Natural killer cell (primary cell): Measurements from ENCODE around the gene GNG7. TPM values are rescaled to one million over a fixed set of nuclear protein-coding genes. Genes with fewer than 3 reads are reported as not detected.

Experiments
- ATAC-seq, 3 donors: fragments of 150-1000 bp in 2 of 3; fragments of 200-7000 bp in 1 of 3; cut with Tn5 transposase; 1 replicate in 1 of 3; 2 replicates in 2 of 3; pipeline ENCODE4 v1.10.0; 2021; ENCODE audit warnings: mild to moderate bottlenecking in 2 of 3, moderate library complexity in 2 of 3
- DNase-seq, 2 donors: peaks; one replicate each; pipeline versions ENCODE4 v3.0.0 to v3.0.0-alpha.2; 2013 to 2021; ENCODE audit warnings: mixed read lengths in 1 of 2
- H3K27ac ChIP-seq: one replicate; pipeline ENCODE4 v1.5.1; 2013; ENCODE audit warnings: mild to moderate bottlenecking, low read length
- H3K27me3 ChIP-seq: one replicate; pipeline ENCODE4 v1.6.1; 2013; ENCODE audit warnings: low read length; ENCODE audit not compliant: control insufficient read depth, insufficient read depth
- H3K36me3 ChIP-seq: one replicate; pipeline ENCODE4 v1.6.1; 2013; ENCODE audit warnings: low read length; ENCODE audit not compliant: control insufficient read depth, insufficient read depth
- H3K4me1 ChIP-seq: one replicate; pipeline ENCODE4 v1.6.1; 2013; ENCODE audit warnings: low read length; ENCODE audit not compliant: control insufficient read depth, insufficient read depth
- H3K4me3 ChIP-seq: one replicate; pipeline ENCODE4 v1.5.1; 2013; ENCODE audit warnings: low read length
- H3K9me3 ChIP-seq: one replicate; pipeline ENCODE4 v1.6.1; 2013; ENCODE audit warnings: low read length; ENCODE audit not compliant: control insufficient read depth, insufficient read depth
- H3K27ac Mint-ChIP-seq, 2 donors: one replicate each; pipeline ENCODE4 v1.8.0; 2022; ENCODE audit warnings: mild to moderate bottlenecking in 2 of 2, mixed read lengths in 2 of 2, moderate library complexity in 1 of 2
- H3K27me3 Mint-ChIP-seq, 2 donors: one replicate each; pipeline ENCODE4 v1.8.0; 2022; ENCODE audit warnings: low read depth in 2 of 2, mixed read lengths in 2 of 2
- H3K36me3 Mint-ChIP-seq: one replicate; pipeline ENCODE4 v1.8.0; 2022; ENCODE audit warnings: mixed read lengths
- H3K4me1 Mint-ChIP-seq, 2 donors: one replicate each; pipeline ENCODE4 v1.8.0; 2022; ENCODE audit warnings: mixed read lengths in 2 of 2
- H3K4me3 Mint-ChIP-seq: one replicate; pipeline ENCODE4 v1.8.0; 2022; ENCODE audit warnings: mild to moderate bottlenecking, moderate library complexity, mixed read lengths
- H3K9me3 Mint-ChIP-seq, 2 donors: one replicate each; pipeline ENCODE4 v1.8.0; 2022; ENCODE audit warnings: mixed read lengths in 2 of 2
- WGBS: methylation state at CpG from one replicate; pipeline ENCODE4 v1.1.7; 2013; ENCODE audit warnings: missing lambda C conversion rate; ENCODE audit not compliant: insufficient coverage; 5-methylcytosine and 5-hydroxymethylcytosine counted together
- intact Hi-C: fragments of 100-400 bp; cut with micrococcal nuclease; formaldehyde crosslinking; loops from one replicate; pipeline ENCODE4 v1.14.2; 2022
- total RNA-seq, 4 donors: library from RNA; stranded (reverse); fragments of 120-200 nt in 1 of 4; gene quantifications; one replicate each; pipeline versions ENCODE4 v1.2.3 to v1.2.4, GENCODE V29; 2013 to 2022
- TF ChIP-seq, protein P1 (sequence below): fragments of 200-600 bp; IDR thresholded peaks from one replicate; pipeline ENCODE4 v1.8.0; 2022; ENCODE audit warnings: antibody characterized with exemption

The GNG7 gene
- total RNA-seq, 3 donors from 2014 or later (not counting 1 experiment from before 2014, with no cell fraction given), result 0.75 to 4.8 (median 1.5) TPM

- H3K27ac ChIP-seq, result peak overlapping the region; percentile 89
- Mint-ChIP-seq H3K36me3 (no peaks in the 10 kb centered on the region), H3K4me3 (peak overlapping the region; percentile 60), H3K27ac (peak overlapping the region; percentile 82 to 89), H3K9me3 (no peaks in the 10 kb centered on the region), H3K27me3 (no peaks in the 10 kb centered on the region), H3K4me1 (peaks cover 0 to 21% of the 10 kb centered on the region in 2 donors)
- DNase-seq (peak; percentile 47 to 82), ATAC-seq (peak; percentile 86 to 91 (median 86))
- TF ChIP-seq, protein P1, sequence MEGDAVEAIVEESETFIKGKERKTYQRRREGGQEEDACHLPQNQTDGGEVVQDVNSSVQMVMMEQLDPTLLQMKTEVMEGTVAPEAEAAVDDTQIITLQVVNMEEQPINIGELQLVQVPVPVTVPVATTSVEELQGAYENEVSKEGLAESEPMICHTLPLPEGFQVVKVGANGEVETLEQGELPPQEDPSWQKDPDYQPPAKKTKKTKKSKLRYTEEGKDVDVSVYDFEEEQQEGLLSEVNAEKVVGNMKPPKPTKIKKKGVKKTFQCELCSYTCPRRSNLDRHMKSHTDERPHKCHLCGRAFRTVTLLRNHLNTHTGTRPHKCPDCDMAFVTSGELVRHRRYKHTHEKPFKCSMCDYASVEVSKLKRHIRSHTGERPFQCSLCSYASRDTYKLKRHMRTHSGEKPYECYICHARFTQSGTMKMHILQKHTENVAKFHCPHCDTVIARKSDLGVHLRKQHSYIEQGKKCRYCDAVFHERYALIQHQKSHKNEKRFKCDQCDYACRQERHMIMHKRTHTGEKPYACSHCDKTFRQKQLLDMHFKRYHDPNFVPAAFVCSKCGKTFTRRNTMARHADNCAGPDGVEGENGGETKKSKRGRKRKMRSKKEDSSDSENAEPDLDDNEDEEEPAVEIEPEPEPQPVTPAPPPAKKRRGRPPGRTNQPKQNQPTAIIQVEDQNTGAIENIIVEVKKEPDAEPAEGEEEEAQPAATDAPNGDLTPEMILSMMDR, result no peak
- H3K4me3 ChIP-seq, result peak overlapping the region; percentile 3
- no peaks in the 10 kb centered on the region for H3K27me3 ChIP-seq
- no peaks in the 10 kb centered on the region for H3K36me3 ChIP-seq
- intact Hi-C loops, result no loop called here
- WGBS, result 42% methylated on average over 21 of the region's 21 CpGs
- no peaks in the 10 kb centered on the region for H3K9me3 ChIP-seq
- peaks cover 31% of the 10 kb centered on the region for H3K4me1 ChIP-seq
These were observed 198.9 kb downstream of the GNG7 start for GRCh38 chr19:2503521-2504109.

GRCh38 chr19:2500841-2501261, 201.6 kb downstream of the GNG7 start:
- peaks cover 0 to 11% of the 10 kb centered on the region in 2 donors for H3K4me1 Mint-ChIP-seq
- no peaks in the 10 kb centered on the region for H3K9me3 ChIP-seq
- no peak overlapping the region for H3K4me3 ChIP-seq
- TF ChIP-seq, protein P1, result no peak
- no peaks in the 10 kb centered on the region for H3K36me3 Mint-ChIP-seq
- H3K9me3 Mint-ChIP-seq, result no peaks in the 10 kb centered on the region
- 84% methylated on average over 12 of the region's 12 CpGs for WGBS
- ATAC-seq (no peak), DNase-seq (no peak)
- no peaks in the 10 kb centered on the region for H3K36me3 ChIP-seq
- peaks cover 23% of the 10 kb centered on the region for H3K4me1 ChIP-seq
- H3K27me3 Mint-ChIP-seq, result no peaks in the 10 kb centered on the region
- H3K4me3 Mint-ChIP-seq, result no peak overlapping the region
- H3K27me3 ChIP-seq, result no peaks in the 10 kb centered on the region
- H3K27ac Mint-ChIP-seq, result no peak overlapping the region
- no peak overlapping the region for H3K27ac ChIP-seq
- intact Hi-C loops, result no loop called here

- no peaks in the 10 kb centered on the region for H3K9me3 ChIP-seq
- 94% methylated on average over 13 of the region's 13 CpGs for WGBS
- no peaks in the 10 kb centered on the region for H3K36me3 ChIP-seq
- Mint-ChIP-seq H3K27me3 (no peaks in the 10 kb centered on the region), H3K36me3 (no peaks in the 10 kb centered on the region), H3K4me1 (peaks cover 0 to 11% of the 10 kb centered on the region in 2 donors), H3K9me3 (no peaks in the 10 kb centered on the region), H3K27ac (no peak overlapping the region), H3K4me3 (no peak overlapping the region)
- no peaks in the 10 kb centered on the region for H3K27me3 ChIP-seq
- TF ChIP-seq, protein P1, result no peak
- intact Hi-C loops, result no loop called here
- DNase-seq (no peak), ATAC-seq (no peak)
- H3K4me1 ChIP-seq, result peaks cover 30% of the 10 kb centered on the region
- H3K4me3 ChIP-seq, result no peak overlapping the region
- H3K27ac ChIP-seq, result no peak overlapping the region
These were observed 202.3 kb downstream of the GNG7 start for GRCh38 chr19:2500156-2500555.

DNA sequence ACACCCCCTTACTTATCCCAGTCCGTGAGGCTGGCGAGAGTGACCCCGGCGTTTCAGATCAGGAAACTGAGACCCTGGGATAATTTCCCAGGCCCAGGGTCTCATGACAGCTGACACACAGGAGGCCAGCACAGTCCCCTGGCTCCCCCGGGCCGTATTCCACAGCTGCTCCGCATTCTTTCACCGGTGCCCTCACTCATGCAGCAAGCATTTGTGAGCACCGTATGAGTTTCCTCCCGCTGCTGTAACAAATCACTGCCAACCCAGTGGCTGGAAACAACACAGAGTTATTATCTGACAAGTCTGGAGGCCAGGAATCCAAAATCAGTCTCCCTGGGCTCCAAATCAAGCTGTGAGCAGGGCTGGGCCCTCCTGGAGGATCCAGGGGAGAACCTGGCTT, 205.3 kb downstream of the GNG7 start:
- DNase-seq, result no peak
- Mint-ChIP-seq H3K36me3 (no peaks in the 10 kb centered on the region), H3K27ac (no peak overlapping the region), H3K9me3 (no peaks in the 10 kb centered on the region), H3K27me3 (peaks cover 0 to 8% of the 10 kb centered on the region in 2 donors), H3K4me3 (no peak overlapping the region), H3K4me1 (peaks cover 0 to 10% of the 10 kb centered on the region in 2 donors)
- intact Hi-C loops, result no loop called here
- Histone ChIP-seq H3K36me3 (no peaks in the 10 kb centered on the region), H3K4me1 (peaks cover 20% of the 10 kb centered on the region), H3K9me3 (no peaks in the 10 kb centered on the region), H3K27me3 (peaks cover 4% of the 10 kb centered on the region), H3K4me3 (no peak overlapping the region), H3K27ac (no peak overlapping the region)
- 97% methylated on average over 10 of the region's 10 CpGs for WGBS
- TF ChIP-seq, protein P1, result no peak
- ATAC-seq, result no peak
